Choroid plexus epithelial cell (primary cell): ENCODE measurements around the gene DUSP6.
A peak's percentile ranks its signal among the peaks of the same experiment; 100 is the strongest.

Experiments used
- DNase-seq: peaks from one replicate; pipeline ENCODE4 v3.0.0-alpha.2; 2010; ENCODE audit warnings: low read depth
- H3K4me3 ChIP-seq: 2 replicates; pipeline ENCODE4 v1.5.1; 2011; ENCODE audit warnings: low read depth, mild to moderate bottlenecking, control low read depth, low read length, moderate library complexity
- CTCF ChIP-seq: conservative IDR thresholded peaks from 2 replicates; pipeline ENCODE4 v1.5.1; 2011; ENCODE audit warnings: low read depth, mild to moderate bottlenecking, control low read depth, inconsistent platforms, low read length, moderate library complexity

The DUSP6 gene

DNA sequence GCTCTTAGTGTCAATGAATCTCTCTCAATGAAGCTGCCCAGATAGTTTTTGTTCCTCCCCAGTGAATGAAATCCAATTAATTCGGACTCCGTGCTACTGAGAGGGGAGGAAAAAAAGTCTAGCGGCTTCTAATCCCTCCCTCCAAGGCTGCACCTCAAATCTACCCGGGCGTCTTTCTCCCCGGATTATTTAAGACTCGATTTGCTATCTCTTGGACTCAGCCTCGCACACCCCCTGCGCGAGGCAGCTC, 134 bp downstream of the DUSP6 start:
- DNase-seq = no peak
- H3K4me3 ChIP-seq = peak overlapping the region; percentile 94
- no peak for TF ChIP-seq CTCF

- DNase-seq = peak; percentile 52
- peak overlapping the region; percentile 94 for H3K4me3 ChIP-seq
- TF ChIP-seq CTCF = no peak
Measured at GRCh38 chr12:89351489-89352241, 636 bp downstream of the DUSP6 start.

DNA sequence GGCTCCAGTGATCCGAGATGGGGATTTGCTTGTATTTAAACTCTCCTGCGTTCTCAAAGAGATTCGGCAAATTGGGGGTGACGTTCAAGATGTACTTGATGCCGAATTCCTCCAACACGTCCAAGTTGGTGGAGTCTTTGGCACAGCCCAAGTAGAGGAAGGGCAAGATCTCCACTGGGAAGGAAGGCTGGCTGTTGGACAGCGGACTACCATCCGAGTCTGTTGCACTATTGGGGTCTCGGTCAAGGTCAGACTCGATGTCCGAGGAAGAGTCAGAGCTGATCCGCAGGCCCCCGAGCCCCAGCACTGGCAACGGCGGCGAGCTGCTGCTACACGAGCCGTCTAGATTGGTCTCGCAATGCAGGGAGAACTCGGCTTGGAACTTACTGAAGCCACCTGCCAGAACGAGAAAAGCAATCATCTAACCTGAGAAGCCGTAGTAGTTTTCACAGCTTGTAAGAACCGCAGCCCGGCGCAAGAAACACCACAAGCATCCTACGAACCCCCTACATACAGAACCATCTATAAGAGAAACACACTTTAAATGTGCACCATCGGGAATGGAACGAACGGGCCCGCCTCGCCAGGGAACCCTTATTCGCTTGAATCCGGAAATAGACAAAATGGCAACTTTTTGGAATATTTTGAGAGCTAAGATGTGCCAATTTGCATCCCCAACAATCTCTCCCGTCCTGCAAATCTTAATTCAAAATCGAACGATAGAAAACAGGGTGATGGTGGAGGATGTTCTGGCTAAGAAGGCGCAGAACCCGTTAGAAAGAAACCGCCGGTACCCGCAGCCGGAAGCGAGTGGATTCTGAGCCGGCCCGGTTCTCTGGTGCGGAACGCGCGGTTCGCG, 1.4 kb downstream of the DUSP6 start:
- peak; percentile 50 for DNase-seq
- no peak for TF ChIP-seq CTCF
- peak overlapping the region; percentile 94 for H3K4me3 ChIP-seq

- no peak for DNase-seq
- H3K4me3 ChIP-seq = peak overlapping the region; percentile 94
- no peak for TF ChIP-seq CTCF
Measured at GRCh38 chr12:89350260-89350629, 2.1 kb downstream of the DUSP6 start.

GRCh38 chr12:89349814-89350213, 2.5 kb downstream of the DUSP6 start:
- peak; percentile 80 for DNase-seq
- no peak for TF ChIP-seq CTCF
- H3K4me3 ChIP-seq = peak overlapping the region; percentile 94

GRCh38 chr12:89348894-89349699, 3.2 kb downstream of the DUSP6 start:
- H3K4me3 ChIP-seq = peak overlapping the region; percentile 94
- DNase-seq = peak; percentile 28
- TF ChIP-seq CTCF = no peak
